Subcutaneous adipose tissue (tissue), 4 donors: Measurements from ENCODE around the gene SOX15. TPM values are rescaled to one million over a fixed set of nuclear protein-coding genes. Genes with fewer than 3 reads are reported as not detected.

ENCODE experiments used
- CTCF ChIP-seq: fragments of 450-650 bp; IDR thresholded peaks from one replicate; pipeline ENCODE4 v1.5.1; 2016; ENCODE audit warnings: low read depth, mild to moderate bottlenecking, control low read depth, antibody characterized with exemption, moderate library complexity
- total RNA-seq, 4 donors: library from RNA; depleted of rRNA; stranded (reverse); fragments of >200 nt; gene quantifications; one replicate each; pipeline ENCODE4 v1.1.0, GENCODE V29; 2016

The SOX15 gene
- 1 to 10 TPM in 1 of 4 donors, not detected in 3; 1.0 TPM for total RNA-seq

- TF ChIP-seq CTCF = no peak
These were observed at the start of gene SOX15 for GRCh38 chr17:7589891-7590691. SOX15 (minus strand) TSS chr17:7590094; CDS start chr17:7589676, 418 bp downstream.

- no peak for TF ChIP-seq CTCF
These were observed 46.3 kb upstream of the SOX15 start for GRCh38 chr17:7636163-7636562.

- no peak for TF ChIP-seq CTCF
These were observed 44.5 kb upstream of the SOX15 start for GRCh38 chr17:7634384-7634783.

DNA sequence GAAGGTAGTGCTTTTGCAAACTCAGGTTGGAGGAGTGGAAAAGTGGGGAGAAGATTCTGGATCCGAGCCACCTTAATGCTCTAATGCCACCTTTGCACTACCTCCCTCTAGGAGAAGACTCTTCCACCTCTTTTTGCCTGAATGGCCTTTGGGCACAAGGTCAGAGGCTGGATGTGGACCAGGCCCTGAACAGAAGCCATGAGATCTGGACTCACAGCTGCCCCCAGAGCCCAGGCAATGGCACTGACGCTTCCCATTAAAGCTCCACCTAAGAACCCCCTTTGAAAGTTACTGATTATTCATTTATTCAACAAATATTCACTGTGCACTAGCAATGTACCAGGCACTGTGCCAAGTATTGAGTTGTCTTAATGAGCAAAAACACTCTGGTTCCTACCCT is 43.2 kb upstream of the SOX15 start:
- TF ChIP-seq CTCF = no peak

DNA sequence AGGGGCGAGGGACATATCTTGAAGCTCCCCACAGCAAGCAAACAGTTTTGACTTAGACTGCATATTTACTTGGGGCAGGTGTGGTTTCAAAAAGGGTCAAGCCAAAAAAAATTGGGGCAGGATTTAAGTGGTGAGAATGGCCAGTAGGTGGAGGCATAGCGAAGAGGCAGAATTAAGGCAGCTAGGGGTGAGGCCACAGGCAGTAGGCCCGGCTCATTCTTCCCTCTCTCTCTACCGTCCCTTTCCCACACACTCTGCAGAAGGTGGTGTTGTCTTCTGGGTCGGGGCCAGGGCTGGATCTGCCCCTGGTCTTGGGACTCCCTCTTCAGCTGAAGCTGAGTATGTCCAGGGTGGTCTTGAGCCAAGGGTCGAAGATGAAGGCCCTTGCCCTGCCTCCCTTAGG is 42.6 kb upstream of the SOX15 start:
- no peak for TF ChIP-seq CTCF

DNA sequence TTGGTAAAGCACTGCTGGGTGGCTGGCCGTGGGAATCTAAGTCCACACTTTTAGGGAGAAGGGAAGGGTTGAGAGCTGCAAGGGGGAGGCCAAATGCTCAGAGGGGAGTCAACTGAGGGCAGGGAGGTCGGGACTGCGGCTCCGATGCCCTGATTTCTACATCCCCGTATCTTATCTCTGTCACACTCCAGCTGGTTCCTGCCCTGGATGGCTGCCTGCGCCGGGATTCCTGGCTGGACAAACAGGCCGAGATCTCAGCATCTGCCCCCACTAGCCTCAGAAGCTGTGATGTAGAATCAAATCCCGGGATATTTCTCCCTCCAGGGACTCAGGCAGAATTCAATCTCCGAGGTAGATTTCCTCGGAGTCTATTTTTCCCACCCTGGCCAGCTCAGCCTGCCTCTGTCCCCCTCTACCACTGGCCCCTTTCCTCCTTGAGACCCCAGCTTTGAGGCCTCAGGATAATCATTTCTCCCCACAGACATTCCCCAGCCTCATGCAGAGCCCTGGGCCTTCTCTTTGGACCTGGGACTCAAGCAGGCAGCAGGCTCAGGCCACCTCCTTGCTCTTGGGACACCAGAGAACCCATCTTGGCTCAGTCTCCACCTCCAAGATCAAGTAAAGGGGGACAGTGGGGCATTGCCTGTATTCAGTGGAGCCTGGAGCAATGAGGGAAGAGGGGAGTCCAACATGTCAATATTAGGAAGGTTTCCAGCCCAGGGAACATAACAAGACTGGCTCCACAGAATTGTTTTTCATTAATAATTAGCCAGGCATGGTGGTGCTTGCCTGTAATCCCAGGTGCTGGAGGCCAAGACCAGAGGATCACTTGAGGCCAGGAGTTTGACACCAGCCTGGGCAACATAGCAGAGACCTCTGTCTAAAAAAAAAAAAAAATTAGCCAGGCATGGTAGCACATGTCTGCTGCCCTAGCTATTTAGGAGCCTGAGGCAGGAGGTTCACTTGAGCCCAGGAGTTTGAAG is 41.8 kb upstream of the SOX15 start:
- TF ChIP-seq CTCF = no peak
